ENCODE results near the gene SMAD4.
"Not testable (repeated sequence)": the region's sequence is repeated elsewhere in the genome, so short reads cannot be mapped to it uniquely, and the experiment has no call there.

Gene SMAD4

DNA sequence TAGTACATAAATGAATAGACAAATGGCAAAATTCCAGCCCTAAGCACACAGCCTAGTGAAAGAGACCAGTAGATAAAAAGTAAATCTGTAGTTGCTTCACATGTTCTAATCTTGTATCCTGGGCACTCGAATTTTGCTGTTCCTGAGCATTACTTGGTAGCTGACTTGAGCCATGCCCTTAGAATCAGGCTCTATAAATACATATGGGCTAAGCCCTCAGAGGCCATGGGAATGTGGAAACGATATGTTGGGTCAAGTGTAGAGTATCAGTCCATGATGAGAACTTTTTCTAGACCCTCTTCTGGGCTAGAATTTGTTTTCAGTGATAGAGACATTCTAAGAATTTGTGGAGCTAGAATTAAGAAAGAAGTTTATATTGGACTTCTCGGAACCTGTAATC, 40.3 kb upstream of the SMAD4 start:
- no peak for TF ChIP-seq CTCF (IDR thresholded peaks at IDR 0.05; ENCODE audit: borderline replicate concordance, control extremely low read depth, extremely low read depth, insufficient read depth, missing control alignments)
- DNase-seq (ENCODE audit: low spot score): no peak
- in situ Hi-C loops (cut with MboI; ENCODE audit: low sequenced_read_pairs, unreplicated experiment): no loop called here

DNA sequence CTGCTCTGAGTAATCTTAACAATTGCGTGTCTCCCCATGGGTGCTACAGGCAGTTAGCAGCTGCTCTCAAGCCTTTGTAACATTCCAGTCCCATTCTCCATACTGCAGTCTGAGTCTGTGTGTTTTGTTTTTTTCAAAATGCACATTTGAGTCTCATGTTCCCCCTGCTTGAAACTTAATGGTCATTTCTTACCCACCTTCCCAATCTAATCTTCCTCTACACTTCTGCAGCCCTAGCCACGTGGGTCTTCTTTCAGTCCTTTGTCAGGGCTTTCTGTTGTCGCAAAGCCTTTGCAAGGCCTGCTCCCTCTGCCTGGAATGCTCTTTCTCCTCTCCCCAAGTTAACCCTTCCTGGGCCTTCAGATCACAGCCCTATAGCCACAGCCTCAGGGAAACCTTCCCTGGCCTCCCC, 37.7 kb upstream of the SMAD4 start:
- in situ Hi-C loops (cut with MboI; ENCODE audit: low sequenced_read_pairs, unreplicated experiment): no loop called here
- TF ChIP-seq CTCF (IDR thresholded peaks at IDR 0.05; ENCODE audit: borderline replicate concordance, control extremely low read depth, extremely low read depth, insufficient read depth, missing control alignments): no peak
- no peak for DNase-seq (ENCODE audit: low spot score)

DNA sequence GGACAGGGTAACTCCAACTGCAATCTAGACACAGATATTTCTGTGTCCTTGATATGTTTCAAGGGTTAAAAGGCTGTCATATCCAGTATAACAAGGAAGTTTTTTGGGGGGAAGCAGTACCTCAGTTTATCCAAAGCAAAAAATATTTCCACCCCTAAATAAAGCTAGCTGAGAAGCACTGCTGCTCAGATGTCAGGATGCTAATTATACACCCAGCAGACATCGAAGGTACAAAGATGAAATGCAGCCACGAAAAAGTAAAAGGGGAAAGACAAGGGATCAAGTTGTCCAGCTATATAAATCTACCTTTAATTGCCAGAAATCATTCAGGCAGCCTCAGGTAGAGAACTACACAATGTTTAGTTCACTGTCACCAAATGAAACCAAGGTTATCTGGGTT, 36.0 kb upstream of the SMAD4 start:
- no peak for TF ChIP-seq CTCF (IDR thresholded peaks at IDR 0.05; ENCODE audit: borderline replicate concordance, control extremely low read depth, extremely low read depth, insufficient read depth, missing control alignments)
- DNase-seq (ENCODE audit: low spot score): no peak
- in situ Hi-C loops (cut with MboI; ENCODE audit: low sequenced_read_pairs, unreplicated experiment): no loop called here

DNA sequence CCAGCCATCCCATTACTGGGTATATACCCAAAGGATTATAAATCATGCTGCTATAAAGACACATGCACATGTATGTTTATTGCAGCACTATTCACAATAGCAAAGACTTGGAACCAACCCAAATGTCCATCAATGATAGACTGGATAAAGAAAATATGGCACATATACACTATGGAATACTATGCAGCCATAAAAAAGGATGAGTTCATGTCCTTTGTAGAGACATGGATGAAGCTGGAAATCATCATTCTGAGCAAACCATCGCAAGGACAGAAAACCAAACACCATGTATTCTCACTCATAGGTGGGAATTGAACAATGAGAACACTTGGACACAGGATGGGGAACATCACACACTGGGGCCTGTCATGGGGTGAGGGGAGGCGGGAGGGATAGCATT, 26.8 kb upstream of the SMAD4 start:
- in situ Hi-C loops (cut with MboI; ENCODE audit: low sequenced_read_pairs, unreplicated experiment); DNase-seq (ENCODE audit: low spot score): not testable (repeated sequence)

GRCh38 chr18:51006061-51006818, 23.8 kb upstream of the SMAD4 start:
- TF ChIP-seq CTCF (IDR thresholded peaks at IDR 0.05; ENCODE audit: borderline replicate concordance, control extremely low read depth, extremely low read depth, insufficient read depth, missing control alignments): no peak
- in situ Hi-C loops (cut with MboI; ENCODE audit: low sequenced_read_pairs, unreplicated experiment): no loop called here
- DNase-seq (ENCODE audit: low spot score): no peak

DNA sequence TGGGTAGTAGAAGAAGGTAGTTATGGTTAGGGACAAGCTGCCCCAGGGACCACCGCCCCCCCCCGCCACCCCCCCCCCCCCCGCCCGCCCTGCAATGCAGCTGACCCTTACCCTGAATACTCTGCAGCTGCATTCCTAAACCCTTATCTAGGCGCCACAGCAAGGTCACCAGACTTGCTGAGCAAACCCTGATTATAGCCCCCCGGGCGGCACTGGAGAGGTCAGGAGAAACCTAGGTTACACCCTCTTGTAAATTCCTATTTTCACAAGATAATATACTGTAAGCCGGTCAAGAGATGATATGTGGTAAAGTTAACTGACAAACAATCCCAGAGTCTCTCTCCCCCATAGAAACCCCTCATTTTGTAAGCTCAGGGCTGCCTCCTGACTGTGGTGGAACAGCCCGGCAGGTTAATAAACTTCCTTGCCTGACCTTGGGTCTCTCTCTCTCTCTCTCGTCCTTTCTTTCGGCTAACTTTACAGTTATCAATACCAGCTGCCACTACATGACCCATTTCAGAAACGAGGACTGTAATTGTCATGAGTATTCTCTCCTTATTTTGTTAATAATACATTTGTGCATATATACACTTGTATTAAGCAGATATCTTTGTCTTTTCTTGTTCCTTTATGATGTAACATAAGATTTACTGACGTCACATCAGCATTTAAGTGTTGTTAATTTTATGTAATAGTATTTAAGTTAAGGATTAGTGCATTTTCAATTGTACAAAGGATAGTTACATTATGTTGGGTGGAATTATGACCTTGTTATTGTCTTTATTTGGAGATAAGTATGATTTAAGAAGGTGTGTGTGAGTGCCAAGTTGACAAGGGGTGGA, 22.8 kb upstream of the SMAD4 start:
- in situ Hi-C loops (cut with MboI; ENCODE audit: low sequenced_read_pairs, unreplicated experiment): no loop called here
- no peak for DNase-seq (ENCODE audit: low spot score)
- no peak for TF ChIP-seq CTCF (IDR thresholded peaks at IDR 0.05; ENCODE audit: borderline replicate concordance, control extremely low read depth, extremely low read depth, insufficient read depth, missing control alignments)

DNA sequence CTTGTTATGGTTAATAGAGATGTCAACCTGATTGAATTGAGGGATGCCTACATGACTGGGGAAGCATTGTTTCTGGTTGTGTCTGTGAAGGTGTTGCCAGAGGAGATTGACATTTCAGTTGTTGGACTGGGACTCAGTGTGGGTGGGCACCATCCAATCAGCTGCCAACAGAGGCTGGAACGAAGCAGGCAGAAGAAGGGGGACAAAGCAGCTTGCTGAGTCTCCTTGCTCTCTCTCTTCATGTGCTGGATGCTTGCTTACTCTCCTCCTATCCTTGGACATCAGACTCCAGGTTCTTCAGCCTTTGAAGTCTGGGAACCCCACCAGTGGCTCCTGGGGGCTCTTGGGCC, 22.2 kb upstream of the SMAD4 start:
- DNase-seq (ENCODE audit: low spot score): no peak
- in situ Hi-C loops (cut with MboI; ENCODE audit: low sequenced_read_pairs, unreplicated experiment): no loop called here
- TF ChIP-seq CTCF (IDR thresholded peaks at IDR 0.05; ENCODE audit: borderline replicate concordance, control extremely low read depth, extremely low read depth, insufficient read depth, missing control alignments): no peak
